Ectodermal cell (in vitro differentiated cells): ENCODE results near the gene SERPINB5.

Source experiments
- H3K27ac ChIP-seq: 2 replicates; pipeline ENCODE4 v1.7.0; 2013; ENCODE audit warnings: mild to moderate bottlenecking, low read depth, low read length; ENCODE audit not compliant: insufficient read depth, poor library complexity, severe bottlenecking
- H3K27me3 ChIP-seq: 2 replicates; pipeline ENCODE4 v1.7.0; 2013; ENCODE audit warnings: mild to moderate bottlenecking, low read length; ENCODE audit not compliant: insufficient read depth, control insufficient read depth, poor library complexity, severe bottlenecking
- H3K36me3 ChIP-seq: one replicate; pipeline ENCODE4 v1.7.0; 2013; ENCODE audit warnings: low read length; ENCODE audit not compliant: control insufficient read depth, insufficient read depth
- H3K4me1 ChIP-seq: one replicate; pipeline ENCODE4 v1.7.0; 2013; ENCODE audit warnings: low read length; ENCODE audit not compliant: control insufficient read depth, insufficient read depth
- H3K4me3 ChIP-seq: 2 replicates; pipeline ENCODE4 v1.7.0; 2013; ENCODE audit warnings: low read depth, low read length, control low read depth; ENCODE audit not compliant: insufficient read depth
- H3K9me3 ChIP-seq: 2 replicates; pipeline ENCODE4 v1.7.0; 2013; ENCODE audit warnings: mild to moderate bottlenecking, low read length, moderate library complexity; ENCODE audit not compliant: control insufficient read depth
- WGBS, 2 experiments: methylation state at CpG; one replicate each; pipeline ENCODE4 v1.1.7; 2013; ENCODE audit warnings: missing lambda C conversion rate in 2 of 2; 5-methylcytosine and 5-hydroxymethylcytosine counted together

The SERPINB5 gene

GRCh38 chr18:63515801-63516200 lies 39.0 kb downstream of the SERPINB5 start:
- H3K27ac ChIP-seq, result no peak overlapping the region
- H3K27me3 ChIP-seq, result no peaks in the 10 kb centered on the region
- no peaks in the 10 kb centered on the region for H3K36me3 ChIP-seq
- no peaks in the 10 kb centered on the region for H3K4me1 ChIP-seq
- H3K4me3 ChIP-seq, result no peak overlapping the region
- WGBS, 2 experiments, result no CpG with 5 or more reads among the region's 1 CpG
- no peaks in the 10 kb centered on the region for H3K9me3 ChIP-seq

- Histone ChIP-seq H3K27ac (no peak overlapping the region), H3K36me3 (no peaks in the 10 kb centered on the region), H3K9me3 (no peaks in the 10 kb centered on the region), H3K4me1 (no peaks in the 10 kb centered on the region), H3K4me3 (no peak overlapping the region), H3K27me3 (no peaks in the 10 kb centered on the region)
- 43 to 49% methylated on average over 12 to 14 of the region's 16 CpGs for WGBS, 2 experiments
Observed at GRCh38 chr18:63518178-63519012, 41.6 kb downstream of the SERPINB5 start.

- no peak overlapping the region for H3K27ac ChIP-seq
- H3K27me3 ChIP-seq, result no peaks in the 10 kb centered on the region
- H3K4me1 ChIP-seq, result no peaks in the 10 kb centered on the region
- no peaks in the 10 kb centered on the region for H3K9me3 ChIP-seq
- H3K4me3 ChIP-seq, result no peak overlapping the region
- no peaks in the 10 kb centered on the region for H3K36me3 ChIP-seq
- WGBS, 2 experiments, result 88 to 89% methylated on average over 3 of the region's 3 CpGs
Observed at GRCh38 chr18:63520053-63520685, 43.4 kb downstream of the SERPINB5 start.

- no peaks in the 10 kb centered on the region for H3K9me3 ChIP-seq
- no peaks in the 10 kb centered on the region for H3K27me3 ChIP-seq
- H3K4me3 ChIP-seq, result no peak overlapping the region
- WGBS, 2 experiments, result 62 to 65% methylated on average over 3 to 4 of the region's 4 CpGs
- H3K4me1 ChIP-seq, result no peaks in the 10 kb centered on the region
- H3K36me3 ChIP-seq, result no peaks in the 10 kb centered on the region
- no peak overlapping the region for H3K27ac ChIP-seq
Observed at GRCh38 chr18:63523660-63524059, 46.9 kb downstream of the SERPINB5 start.

GRCh38 chr18:63527251-63527650 lies 50.5 kb downstream of the SERPINB5 start:
- no peaks in the 10 kb centered on the region for H3K27me3 ChIP-seq
- no peak overlapping the region for H3K4me3 ChIP-seq
- no peaks in the 10 kb centered on the region for H3K4me1 ChIP-seq
- H3K36me3 ChIP-seq, result no peaks in the 10 kb centered on the region
- no peak overlapping the region for H3K27ac ChIP-seq
- no peaks in the 10 kb centered on the region for H3K9me3 ChIP-seq

- Histone ChIP-seq H3K36me3 (no peaks in the 10 kb centered on the region), H3K27ac (no peak overlapping the region), H3K4me1 (no peaks in the 10 kb centered on the region), H3K4me3 (no peak overlapping the region), H3K9me3 (no peaks in the 10 kb centered on the region), H3K27me3 (no peaks in the 10 kb centered on the region)
- 92 to 96% methylated on average over 4 to 5 of the region's 5 CpGs for WGBS, 2 experiments
Observed at GRCh38 chr18:63528863-63529492, 52.2 kb downstream of the SERPINB5 start.

- Histone ChIP-seq H3K36me3 (no peaks in the 10 kb centered on the region), H3K4me3 (no peak overlapping the region)
- 92 to 94% methylated on average over 2 of the region's 2 CpGs for WGBS, 2 experiments
Observed at GRCh38 chr18:63532471-63532870, 55.7 kb downstream of the SERPINB5 start.

GRCh38 chr18:63534615-63535014 lies 57.9 kb downstream of the SERPINB5 start:
- no peak overlapping the region for H3K4me3 ChIP-seq
- no peak overlapping the region for H3K27ac ChIP-seq
- peaks cover 2% of the 10 kb centered on the region for H3K4me1 ChIP-seq
- H3K9me3 ChIP-seq, result no peaks in the 10 kb centered on the region
- 90 to 96% methylated on average over 2 to 4 of the region's 4 CpGs for WGBS, 2 experiments
- no peaks in the 10 kb centered on the region for H3K27me3 ChIP-seq
- H3K36me3 ChIP-seq, result no peaks in the 10 kb centered on the region

More at GRCh38 chr18:63532471-63532870, 55.7 kb downstream of the SERPINB5 start:
- Histone ChIP-seq H3K4me1 (no peaks in the 10 kb centered on the region), H3K9me3 (no peaks in the 10 kb centered on the region), H3K27me3 (no peaks in the 10 kb centered on the region), H3K27ac (no peak overlapping the region)

GRCh38 chr18:63539904-63540510 lies 63.2 kb downstream of the SERPINB5 start:
- 86 to 90% methylated on average over 3 of the region's 3 CpGs for WGBS, 2 experiments
- Histone ChIP-seq H3K4me1 (peaks cover 6% of the 10 kb centered on the region), H3K9me3 (no peaks in the 10 kb centered on the region), H3K27ac (peak overlapping the region; percentile 31), H3K27me3 (no peaks in the 10 kb centered on the region), H3K36me3 (no peaks in the 10 kb centered on the region), H3K4me3 (no peak overlapping the region)

GRCh38 chr18:63542069-63542468 lies 65.3 kb downstream of the SERPINB5 start, which contains the start of gene SERPINB12:
Gene SERPINB12, plus strand, starts transcription at chr18:63542369. Its CDS starts 13,791 bp downstream, at chr18:63556160.
- no peaks in the 10 kb centered on the region for H3K9me3 ChIP-seq
- no peaks in the 10 kb centered on the region for H3K36me3 ChIP-seq
- H3K4me1 ChIP-seq, result peaks cover 6% of the 10 kb centered on the region
- no CpG with 5 or more reads among the region's 1 CpG for WGBS, 2 experiments
- no peak within 1 kb of the TSS for H3K4me3 ChIP-seq
- H3K27me3 ChIP-seq, result no peaks in the 10 kb centered on the region
- H3K27ac ChIP-seq, result no peak within 1 kb of the TSS
